MCF 10A (cell line): ENCODE data around the gene PLCL1. TPM values are rescaled to one million over a fixed set of nuclear protein-coding genes. Genes with fewer than 3 reads are reported as not detected.
A peak's percentile ranks its signal among the peaks of the same experiment; 100 is the strongest.

Experiments
- BruUV-seq: library from RNA; stranded (reverse); fragments of 400-500 nt; replicated peaks from 2 replicates; lab custom pipeline; 2021; lab: Mats Ljungman, UMichigan
- CTCF ChIA-PET: fragments of 300-600 bp; sonication (Branson Sonifier 250); formaldehyde crosslinking; extraction: SDS; loops from one replicate; lab custom pipeline; 2021; ENCODE audit warnings: antibody characterized with exemption, inconsistent platforms; lab: Yijun Ruan, JAX
- POLR2A ChIA-PET: fragments of 300-600, 350-650 bp; sonication (Branson Sonifier 250); formaldehyde crosslinking; extraction: SDS; loops from one replicate; lab custom pipeline; 2020; ENCODE audit warnings: antibody characterized with exemption, inconsistent platforms; lab: Yijun Ruan, JAX
- DNase-seq: peaks from one replicate; pipeline ENCODE4 v3.0.0-alpha.2; 2018; ENCODE audit not compliant: unreplicated experiment
- H3K27ac Mint-ChIP-seq: one replicate; pipeline ENCODE4 v1.8.0; 2022; ENCODE audit warnings: mild to moderate bottlenecking, low read depth, mixed read lengths; ENCODE audit not compliant: unreplicated experiment
- H3K27me3 Mint-ChIP-seq: one replicate; pipeline ENCODE4 v1.8.0; 2022; ENCODE audit warnings: mixed read lengths; ENCODE audit not compliant: insufficient read depth, unreplicated experiment
- H3K36me3 Mint-ChIP-seq: one replicate; pipeline ENCODE4 v1.8.0; 2022; ENCODE audit warnings: mild to moderate bottlenecking, moderate library complexity, mixed read lengths; ENCODE audit not compliant: insufficient read depth, unreplicated experiment
- H3K4me1 Mint-ChIP-seq: one replicate; pipeline ENCODE4 v1.8.0; 2022; ENCODE audit warnings: mixed read lengths; ENCODE audit not compliant: insufficient read depth, unreplicated experiment
- H3K4me3 Mint-ChIP-seq: one replicate; pipeline ENCODE4 v1.8.0; 2022; ENCODE audit warnings: mild to moderate bottlenecking, moderate library complexity, mixed read lengths; ENCODE audit not compliant: unreplicated experiment
- H3K9me3 Mint-ChIP-seq: one replicate; pipeline ENCODE4 v1.8.0; 2022; ENCODE audit warnings: mixed read lengths; ENCODE audit not compliant: unreplicated experiment
- CTCF ChIP-seq: fragments of 200-600 bp; IDR thresholded peaks from one replicate; pipeline ENCODE4 v1.8.0; 2022; ENCODE audit warnings: antibody characterized with exemption, mild to moderate bottlenecking; ENCODE audit not compliant: unreplicated experiment
- intact Hi-C: fragments of 100-400 bp; cut with micrococcal nuclease; formaldehyde crosslinking; loops from 2 replicates; pipeline ENCODE4 v1.14.1; 2022
- total RNA-seq: library from RNA; stranded (reverse); gene quantifications from 2 replicates; pipeline ENCODE4 v1.2.3, GENCODE V29; 2022

Gene PLCL1
- total RNA-seq, 1 experiment from 2014 or later: 0.12 TPM

- H3K36me3 Mint-ChIP-seq: no peaks in the 10 kb centered on the region
- TF ChIP-seq CTCF: no peak
- H3K27me3 Mint-ChIP-seq: no peaks in the 10 kb centered on the region
- peak; percentile 51 for DNase-seq
- H3K4me1 Mint-ChIP-seq: peaks cover 21% of the 10 kb centered on the region
- no peak overlapping the region for H3K4me3 Mint-ChIP-seq
- no peaks in the 10 kb centered on the region for H3K9me3 Mint-ChIP-seq
- intact Hi-C loops: no loop called here
- peak overlapping the region; percentile 19 for H3K27ac Mint-ChIP-seq
- no TSS peak for BruUV-seq
- POLR2A ChIA-PET: interaction anchor here (0.6 to 1.3 kb wide), 6 partner anchors 8 to 1708 kb away, joined by 3 to 4 read pairs (median 3); partner anchors contain the start of gene STK17B
- CTCF ChIA-PET: interaction anchor here (0.6 to 1.3 kb wide), 4 partner anchors 107 to 454 kb away, joined by 3 to 6 read pairs (median 3); no protein-coding TSS in a partner anchor
These were observed 74.4 kb downstream of the PLCL1 start for GRCh38 chr2:197878792-197879191.

DNA sequence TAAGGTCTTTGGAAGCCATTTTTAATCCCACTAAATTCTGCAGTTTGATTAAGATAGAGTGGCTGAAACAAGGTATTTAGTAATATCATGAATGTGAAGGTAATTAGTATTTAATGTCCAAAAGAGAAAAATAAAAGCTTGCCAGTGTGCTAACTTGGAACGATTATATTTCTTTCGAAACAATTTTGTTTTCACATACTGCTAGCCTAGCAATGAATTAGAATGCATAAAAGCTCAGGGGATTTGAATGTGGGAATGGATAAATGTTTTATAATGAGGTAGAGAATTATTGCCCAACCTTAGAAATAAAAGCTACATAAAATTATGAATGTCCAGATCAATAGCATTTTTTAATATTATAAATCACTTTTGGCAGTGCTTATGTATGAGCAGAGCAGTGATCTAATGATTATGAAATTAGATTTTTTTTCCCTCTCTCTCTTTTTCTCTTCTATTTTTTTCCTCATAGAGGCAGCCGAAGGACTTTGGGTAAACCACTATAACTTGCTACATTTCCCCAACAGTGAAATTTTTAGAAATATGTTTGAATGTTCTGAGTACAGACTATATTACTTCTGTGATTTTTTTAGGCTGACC lies 75.5 kb downstream of the PLCL1 start:
- no peak for TF ChIP-seq CTCF
- H3K9me3 Mint-ChIP-seq: no peaks in the 10 kb centered on the region
- POLR2A ChIA-PET: interaction anchor here (0.6 to 1.2 kb wide), 3 partner anchors 29 to 110 kb away, joined by 3 read pairs; no protein-coding TSS in a partner anchor
- peak overlapping the region; percentile 19 for H3K27ac Mint-ChIP-seq
- no TSS peak for BruUV-seq
- CTCF ChIA-PET: interaction anchor here (1.3 kb wide), 1 partner anchor 106 kb away, joined by 6 read pairs; no protein-coding TSS in a partner anchor
- no peaks in the 10 kb centered on the region for H3K36me3 Mint-ChIP-seq
- DNase-seq: no peak
- H3K4me1 Mint-ChIP-seq: peaks cover 21% of the 10 kb centered on the region
- intact Hi-C loops: loop anchor here (10.0 kb wide), 1 partner anchor 95 kb away; no protein-coding TSS in a partner anchor
- H3K27me3 Mint-ChIP-seq: no peaks in the 10 kb centered on the region
- H3K4me3 Mint-ChIP-seq: no peak overlapping the region

DNA sequence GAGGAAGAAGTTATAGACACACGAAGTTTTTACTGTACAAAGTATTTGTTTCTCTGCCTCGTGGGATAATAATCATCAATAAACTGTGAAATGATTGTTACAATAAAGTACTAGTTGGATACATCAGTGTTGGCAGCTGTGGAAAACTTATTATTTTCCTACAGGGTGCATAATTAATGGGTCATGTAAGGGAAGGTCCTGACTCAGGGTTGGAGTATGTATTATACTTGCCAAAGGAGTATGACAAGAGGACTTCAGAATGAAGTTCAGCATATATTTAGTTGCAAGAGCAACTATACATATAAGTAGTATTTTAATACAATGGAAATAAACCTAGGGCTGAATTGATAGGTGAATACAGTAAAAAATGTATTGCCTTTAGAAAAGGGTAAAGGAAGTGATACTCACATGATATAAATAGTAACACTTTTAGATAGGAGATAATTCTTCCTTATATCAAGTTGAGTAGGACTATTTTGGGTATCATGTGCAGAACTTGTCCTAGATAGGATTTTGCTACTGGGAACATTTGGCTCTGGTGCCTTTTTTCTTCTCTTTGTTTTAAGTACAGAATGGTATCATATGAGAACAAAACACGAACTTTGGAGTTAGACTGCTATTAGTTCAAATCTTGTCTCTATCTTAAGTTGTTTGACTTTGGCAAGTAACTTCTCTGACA lies 79.1 kb downstream of the PLCL1 start:
- no TSS peak for BruUV-seq

More for the DNA sequence above, 79.1 kb downstream of the PLCL1 start:
- no peak for DNase-seq
- no peak overlapping the region for H3K27ac Mint-ChIP-seq
- POLR2A ChIA-PET: no interaction called here
- no peaks in the 10 kb centered on the region for H3K36me3 Mint-ChIP-seq
- H3K4me1 Mint-ChIP-seq: peaks cover 9% of the 10 kb centered on the region
- H3K27me3 Mint-ChIP-seq: no peaks in the 10 kb centered on the region
- TF ChIP-seq CTCF: no peak
- CTCF ChIA-PET: no interaction called here
- intact Hi-C loops: loop anchor here (10.0 kb wide), 1 partner anchor 91 kb away; no protein-coding TSS in a partner anchor
- H3K9me3 Mint-ChIP-seq: no peaks in the 10 kb centered on the region
- H3K4me3 Mint-ChIP-seq: no peak overlapping the region
